Heart left ventricle (tissue), 16 donors: ENCODE results near the gene OR52K2. TPM values are rescaled to one million over a fixed set of nuclear protein-coding genes. Genes with fewer than 3 reads are reported as not detected.

ENCODE experiments used
- ATAC-seq, 4 donors: fragments of 200-7000 bp; cut with Tn5 transposase; one replicate each; pipeline ENCODE4 v1.9.1; 2020 to 2022; ENCODE audit warnings: moderate library complexity in 4 of 4, mild to moderate bottlenecking in 3 of 4, moderate number of reproducible peaks in 1 of 4
- DNase-seq, 5 donors: peaks; one replicate each; pipeline ENCODE4 v3.0.0-alpha.2; 2020
- H3K27ac ChIP-seq, 12 donors: fragments of 200-600 bp; sonication (generic) in 4 of 12; one replicate each; pipeline versions ENCODE4 v1.5.0 to v1.8.0; 2016 to 2022; ENCODE audit warnings: mild to moderate bottlenecking in 2 of 12
- H3K27me3 ChIP-seq, 9 donors: fragments of 200-600 bp; sonication (generic) in 2 of 9; one replicate each; pipeline versions ENCODE4 v1.5.1 to v1.8.0; 2016 to 2022; ENCODE audit warnings: mild to moderate bottlenecking in 3 of 9
- H3K36me3 ChIP-seq, 9 donors: fragments of 200-600 bp; sonication (generic) in 2 of 9; one replicate each; pipeline versions ENCODE4 v1.5.0 to v1.8.0; 2018 to 2022; ENCODE audit warnings: mild to moderate bottlenecking in 2 of 9
- H3K4me1 ChIP-seq, 12 donors: fragments of 200-600 bp; sonication (generic) in 4 of 12; one replicate each; pipeline versions ENCODE4 v1.5.0 to v1.8.0; 2016 to 2022; ENCODE audit warnings: mild to moderate bottlenecking in 3 of 12
- H3K4me3 ChIP-seq, 12 donors: fragments of 200-600 bp; sonication (generic) in 4 of 12; one replicate each; pipeline versions ENCODE4 v1.5.0 to v1.8.0; 2017 to 2022; ENCODE audit warnings: mild to moderate bottlenecking in 9 of 12, moderate library complexity in 4 of 12
- H3K9me3 ChIP-seq, 12 donors: fragments of 200-600 bp; sonication (generic) in 4 of 12; one replicate each; pipeline versions ENCODE4 v1.5.0 to v1.8.0; 2016 to 2022; ENCODE audit warnings: mild to moderate bottlenecking in 1 of 12
- POLR2A ChIP-seq, 2 donors: fragments of 450-650 bp; IDR thresholded peaks; one replicate each; pipeline ENCODE4 v1.6.1; 2017; ENCODE audit warnings: antibody characterized with exemption in 2 of 2, mild to moderate bottlenecking in 2 of 2, moderate library complexity in 2 of 2
- WGBS, 4 donors: extraction: QIAGEN DNeasy Blood & Tissue Kit in 2 of 4; methylation state at CpG; one replicate each; pipeline versions ENCODE4 v1.1.5 to v1.1.7; 2013 to 2018; 5-methylcytosine and 5-hydroxymethylcytosine counted together
- intact Hi-C, 10 donors: fragments of 100-400 bp; cut with DNase I; formaldehyde crosslinking; loops; one replicate each; pipeline versions ENCODE4 v1.11.1 to v1.14.2; 2022
- polyA plus RNA-seq, 2 donors: library from polyadenylated mRNA; stranded (reverse); fragments of 200-250 nt; gene quantifications; one replicate each; pipeline ENCODE4 v1.2.3, GENCODE V29; 2013
- total RNA-seq, 9 donors: library from RNA; depleted of rRNA in 2 of 9; stranded (reverse); fragments of >200 nt in 2 of 9; fragmentation: NEBNext Ultra II Directional in 3 of 9; extraction: Animal tissue kit (Norgen Biotek cat#: 25700) in 3 of 9; gene quantifications; one replicate each; pipeline versions ENCODE4 v1.1.0 to v1.2.4, GENCODE V29; 2016 to 2023
- TF ChIP-seq, protein P1 (sequence below), 12 donors: fragments of 200-600 bp; sonication (generic) in 4 of 12; IDR thresholded peaks; one replicate each; pipeline versions ENCODE4 v1.5.0 to v1.8.0; 2018 to 2022; ENCODE audit warnings: antibody characterized with exemption in 12 of 12, mild to moderate bottlenecking in 5 of 12
- donor health status: ischemic (EF 13 %, LVEDD 7.1; RV severe dilation, severe dysfunction).
- donor health status: healthy with polysubstance abuse.
- donor health status: DM: no; HTN: yes; CAD: no.
- donor health status: DM: no; HTN: no; CAD: no.
- donor health status: ischemic (EF 25% LVEDD 6.9; RV normal size, moderate dysfunction).
- donor health status: ischemic (EF 25% LVEDD 5.7; RV mildly dilated, moderate dysfunction).
- donor health status: healthy.
- donor health status: DM: yes; HTN: yes; CAD: no.
- donor health status: ischemic (EF 35%, LVEDD 5.7; RV mildly dilated, moderate dysfunction).
- donor health status: nonischemic (EF 11% LVEDD 7.7; RV severe dilation, severe dysfunction).
- donor health status: DM: yes; HTN: yes; CAD: no.
- donor health status: PGD.
- donor health status: ischemic (EF 29% LVEDD 5.4; RV normal size, mild dysfunction).
- donor health status: nonischemic (EF 23%, LVEDD 6.1; RV moderate dilation, normal function).

The OR52K2 gene
- total and polyA plus RNA-seq, 11 donors = not detected

DNA sequence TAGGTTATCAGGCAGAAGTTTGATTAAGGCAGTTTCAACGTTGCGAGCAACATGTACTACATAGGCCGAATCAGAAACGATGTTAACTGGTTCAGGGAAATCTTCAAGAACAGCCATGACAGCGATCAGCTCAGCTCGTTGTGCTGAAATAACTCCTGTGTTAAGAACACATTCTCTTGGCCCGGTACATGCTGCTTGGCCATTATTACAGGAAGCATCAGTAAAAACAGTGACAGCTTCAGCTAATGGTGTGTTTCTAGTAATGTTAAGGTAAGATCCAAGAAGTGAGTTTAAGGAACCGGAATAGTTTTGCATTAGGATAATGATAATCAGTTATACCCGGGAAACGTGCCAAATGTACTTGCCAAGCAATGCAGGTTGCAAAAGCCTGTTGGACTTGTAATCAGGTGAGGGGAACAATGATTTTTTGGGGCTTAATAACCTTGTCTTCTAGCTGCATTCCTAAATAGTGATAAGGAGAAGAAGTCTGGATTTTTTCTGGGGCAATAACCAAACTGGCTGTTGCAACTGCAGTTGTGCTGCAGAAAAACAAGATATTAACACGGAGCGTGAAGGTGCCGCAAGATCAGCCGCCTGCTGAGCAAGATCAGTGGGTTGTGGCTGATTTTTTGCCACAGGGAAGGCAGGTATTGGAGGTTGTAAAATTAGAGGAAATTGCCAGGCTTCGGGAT is 47.6 kb downstream of the OR52K2 start:
- Histone ChIP-seq H3K9me3 (peaks cover 0 to 3% (median 0%) of the 10 kb centered on the region in 12 donors), H3K4me1 (peaks cover 0 to 8% (median 0%) of the 10 kb centered on the region in 12 donors), H3K4me3 (no peak overlapping the region), H3K36me3 (no peaks in the 10 kb centered on the region), H3K27me3 (peaks cover 0 to 18% (median 0%) of the 10 kb centered on the region in 9 donors), H3K27ac (no peak overlapping the region)
- DNase-seq (no peak), ATAC-seq (no peak)
- no peak for TF ChIP-seq POLR2A (IDR thresholded peaks at IDR 0.05)
- TF ChIP-seq, protein P1, sequence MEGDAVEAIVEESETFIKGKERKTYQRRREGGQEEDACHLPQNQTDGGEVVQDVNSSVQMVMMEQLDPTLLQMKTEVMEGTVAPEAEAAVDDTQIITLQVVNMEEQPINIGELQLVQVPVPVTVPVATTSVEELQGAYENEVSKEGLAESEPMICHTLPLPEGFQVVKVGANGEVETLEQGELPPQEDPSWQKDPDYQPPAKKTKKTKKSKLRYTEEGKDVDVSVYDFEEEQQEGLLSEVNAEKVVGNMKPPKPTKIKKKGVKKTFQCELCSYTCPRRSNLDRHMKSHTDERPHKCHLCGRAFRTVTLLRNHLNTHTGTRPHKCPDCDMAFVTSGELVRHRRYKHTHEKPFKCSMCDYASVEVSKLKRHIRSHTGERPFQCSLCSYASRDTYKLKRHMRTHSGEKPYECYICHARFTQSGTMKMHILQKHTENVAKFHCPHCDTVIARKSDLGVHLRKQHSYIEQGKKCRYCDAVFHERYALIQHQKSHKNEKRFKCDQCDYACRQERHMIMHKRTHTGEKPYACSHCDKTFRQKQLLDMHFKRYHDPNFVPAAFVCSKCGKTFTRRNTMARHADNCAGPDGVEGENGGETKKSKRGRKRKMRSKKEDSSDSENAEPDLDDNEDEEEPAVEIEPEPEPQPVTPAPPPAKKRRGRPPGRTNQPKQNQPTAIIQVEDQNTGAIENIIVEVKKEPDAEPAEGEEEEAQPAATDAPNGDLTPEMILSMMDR (IDR thresholded peaks at IDR 0.05) = no peak
- intact Hi-C loops = loop anchor here in 2 of 10 donors (5.0 to 10.0 kb wide), 2 partner anchors 102 to 289 kb away; partner anchors contain the start of gene TRIM21 (in 1 of the 2)
- 41 to 53% (median 45%) methylated on average over 15 of the region's 15 CpGs for WGBS, 4 donors

Other genes starting within 250 kb of the OR52K2 start
- gene OR52B4, start 80.9 kb upstream of the OR52K2 start, total RNA-seq = not detected
- not detected for gene OR52B4, start 80.9 kb upstream of the OR52K2 start, polyA plus RNA-seq
- 10 to 100 TPM in 2 of 9 donors, 1 to 10 TPM in 7; 7.1 to 36.0 (median 8.5) TPM for gene TRIM21, start 55.6 kb upstream of the OR52K2 start, total RNA-seq
- gene TRIM21, start 55.6 kb upstream of the OR52K2 start, polyA plus RNA-seq = 1 to 10 TPM; 8.5 TPM
- gene OR52K1, start 33.4 kb downstream of the OR52K2 start, total RNA-seq = under 1 TPM in 2 of 9 donors, not detected in 7; 0.05 TPM
- not detected for gene OR52K1, start 33.4 kb downstream of the OR52K2 start, polyA plus RNA-seq
- not detected for gene OR52M1, start 95.9 kb downstream of the OR52K2 start, total RNA-seq
- not detected for gene OR52M1, start 95.9 kb downstream of the OR52K2 start, polyA plus RNA-seq
- not detected for gene OR52I2, start 132.4 kb downstream of the OR52K2 start, total RNA-seq
- not detected for gene OR52I2, start 132.4 kb downstream of the OR52K2 start, polyA plus RNA-seq
- not detected for gene OR52I1, start 144.7 kb downstream of the OR52K2 start, total RNA-seq
- not detected for gene OR52I1, start 144.7 kb downstream of the OR52K2 start, polyA plus RNA-seq
- 10 to 100 TPM in 5 of 9 donors, 1 to 10 TPM in 4; 7.5 to 14.1 (median 10.2) TPM for gene TRIM68, start 158.9 kb downstream of the OR52K2 start, total RNA-seq
- 1 to 10 TPM; 3.8 to 8.3 TPM for gene TRIM68, start 158.9 kb downstream of the OR52K2 start, polyA plus RNA-seq
- gene OR51D1, start 188.2 kb downstream of the OR52K2 start, total RNA-seq = not detected
- gene OR51D1, start 188.2 kb downstream of the OR52K2 start, polyA plus RNA-seq = not detected
- gene OR51E1, start 194.7 kb downstream of the OR52K2 start, total RNA-seq = 1 to 10 TPM in 8 of 9 donors, under 1 TPM in 1; 0.69 to 4.3 (median 2.2) TPM
- gene OR51E1, start 194.7 kb downstream of the OR52K2 start, polyA plus RNA-seq = 1 to 10 TPM; 1.8 to 2.1 TPM
- gene OR51E2, start 248.6 kb downstream of the OR52K2 start, total RNA-seq = under 1 TPM in 5 of 9 donors, not detected in 4; 0.10 to 0.50 (median 0.30) TPM
- under 1 TPM; 0.08 to 0.11 TPM for gene OR51E2, start 248.6 kb downstream of the OR52K2 start, polyA plus RNA-seq